Fibroblast of lung (primary cell): ENCODE data around the gene PDX1.
A peak's percentile ranks its signal among the peaks of the same experiment; 100 is the strongest.

ENCODE experiments used
- EZH2 ChIP-seq: IDR thresholded peaks from 2 replicates; pipeline ENCODE4 v1.5.1; 2012; ENCODE audit warnings: low read length, control low read depth, mild to moderate bottlenecking; ENCODE audit errors: missing control alignments
- TF ChIP-seq, protein P1 (sequence below), 2 donors: IDR thresholded peaks in 1 of 2; conservative IDR thresholded peaks in 1 of 2; 1 replicate in 1 of 2; 2 replicates in 1 of 2; pipeline ENCODE4 v1.5.1; 2011 to 2012; ENCODE audit warnings: low read length in 2 of 2, control low read depth in 1 of 2, inconsistent platforms in 1 of 2, low read depth in 1 of 2, mild to moderate bottlenecking in 1 of 2

DNA sequence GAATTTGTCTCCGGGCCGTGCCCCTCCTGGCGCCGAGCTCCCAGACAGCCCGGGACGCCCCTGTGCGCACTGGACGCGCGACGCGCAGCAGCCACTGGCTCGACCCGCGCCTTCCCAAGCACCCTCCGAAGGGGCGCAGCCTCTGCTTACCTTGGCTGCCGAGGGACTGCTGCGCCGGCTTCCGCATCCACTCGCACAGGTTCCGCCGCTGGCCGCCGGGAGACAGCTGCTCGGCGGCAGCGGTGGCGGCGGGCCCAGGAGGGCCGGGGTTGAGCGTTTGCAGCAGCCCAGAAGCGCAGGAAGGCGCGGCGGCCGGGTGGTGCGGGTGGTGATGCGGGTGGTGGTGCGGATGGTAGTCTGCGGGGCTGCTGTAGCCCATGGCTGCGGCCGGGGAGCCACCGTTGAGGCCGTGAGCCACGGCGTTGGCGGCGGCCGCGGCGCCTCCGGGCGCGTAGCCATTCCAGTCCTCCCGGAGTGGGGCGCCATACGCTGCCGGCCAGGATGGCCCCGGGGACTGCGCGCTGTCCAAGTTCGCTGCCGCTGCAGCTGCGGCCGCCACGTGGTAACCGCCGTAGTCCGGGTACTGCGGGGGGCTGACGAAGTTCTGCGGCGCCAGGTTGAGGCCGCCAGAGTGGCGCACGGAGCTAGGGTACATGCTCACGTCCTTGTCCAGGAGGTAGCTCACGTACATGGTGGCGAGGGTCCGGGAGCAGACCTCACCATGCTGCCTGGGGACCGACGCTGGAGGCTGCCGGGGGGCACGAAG, 48.7 kb downstream of the PDX1 start:
- TF ChIP-seq, protein P1, sequence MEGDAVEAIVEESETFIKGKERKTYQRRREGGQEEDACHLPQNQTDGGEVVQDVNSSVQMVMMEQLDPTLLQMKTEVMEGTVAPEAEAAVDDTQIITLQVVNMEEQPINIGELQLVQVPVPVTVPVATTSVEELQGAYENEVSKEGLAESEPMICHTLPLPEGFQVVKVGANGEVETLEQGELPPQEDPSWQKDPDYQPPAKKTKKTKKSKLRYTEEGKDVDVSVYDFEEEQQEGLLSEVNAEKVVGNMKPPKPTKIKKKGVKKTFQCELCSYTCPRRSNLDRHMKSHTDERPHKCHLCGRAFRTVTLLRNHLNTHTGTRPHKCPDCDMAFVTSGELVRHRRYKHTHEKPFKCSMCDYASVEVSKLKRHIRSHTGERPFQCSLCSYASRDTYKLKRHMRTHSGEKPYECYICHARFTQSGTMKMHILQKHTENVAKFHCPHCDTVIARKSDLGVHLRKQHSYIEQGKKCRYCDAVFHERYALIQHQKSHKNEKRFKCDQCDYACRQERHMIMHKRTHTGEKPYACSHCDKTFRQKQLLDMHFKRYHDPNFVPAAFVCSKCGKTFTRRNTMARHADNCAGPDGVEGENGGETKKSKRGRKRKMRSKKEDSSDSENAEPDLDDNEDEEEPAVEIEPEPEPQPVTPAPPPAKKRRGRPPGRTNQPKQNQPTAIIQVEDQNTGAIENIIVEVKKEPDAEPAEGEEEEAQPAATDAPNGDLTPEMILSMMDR (conservative IDR thresholded peaks at IDR 0.05 in 1 of 2, IDR thresholded peaks at IDR 0.05 in 1 of 2; ENCODE audit: low read depth in 1 of 2, low read length in 2 of 2), result no peak
- TF ChIP-seq EZH2, result peak; percentile 80
